ENCODE measurements around the gene C1RL.

The C1RL gene, protein sequence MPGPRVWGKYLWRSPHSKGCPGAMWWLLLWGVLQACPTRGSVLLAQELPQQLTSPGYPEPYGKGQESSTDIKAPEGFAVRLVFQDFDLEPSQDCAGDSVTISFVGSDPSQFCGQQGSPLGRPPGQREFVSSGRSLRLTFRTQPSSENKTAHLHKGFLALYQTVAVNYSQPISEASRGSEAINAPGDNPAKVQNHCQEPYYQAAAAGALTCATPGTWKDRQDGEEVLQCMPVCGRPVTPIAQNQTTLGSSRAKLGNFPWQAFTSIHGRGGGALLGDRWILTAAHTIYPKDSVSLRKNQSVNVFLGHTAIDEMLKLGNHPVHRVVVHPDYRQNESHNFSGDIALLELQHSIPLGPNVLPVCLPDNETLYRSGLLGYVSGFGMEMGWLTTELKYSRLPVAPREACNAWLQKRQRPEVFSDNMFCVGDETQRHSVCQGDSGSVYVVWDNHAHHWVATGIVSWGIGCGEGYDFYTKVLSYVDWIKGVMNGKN

DNA sequence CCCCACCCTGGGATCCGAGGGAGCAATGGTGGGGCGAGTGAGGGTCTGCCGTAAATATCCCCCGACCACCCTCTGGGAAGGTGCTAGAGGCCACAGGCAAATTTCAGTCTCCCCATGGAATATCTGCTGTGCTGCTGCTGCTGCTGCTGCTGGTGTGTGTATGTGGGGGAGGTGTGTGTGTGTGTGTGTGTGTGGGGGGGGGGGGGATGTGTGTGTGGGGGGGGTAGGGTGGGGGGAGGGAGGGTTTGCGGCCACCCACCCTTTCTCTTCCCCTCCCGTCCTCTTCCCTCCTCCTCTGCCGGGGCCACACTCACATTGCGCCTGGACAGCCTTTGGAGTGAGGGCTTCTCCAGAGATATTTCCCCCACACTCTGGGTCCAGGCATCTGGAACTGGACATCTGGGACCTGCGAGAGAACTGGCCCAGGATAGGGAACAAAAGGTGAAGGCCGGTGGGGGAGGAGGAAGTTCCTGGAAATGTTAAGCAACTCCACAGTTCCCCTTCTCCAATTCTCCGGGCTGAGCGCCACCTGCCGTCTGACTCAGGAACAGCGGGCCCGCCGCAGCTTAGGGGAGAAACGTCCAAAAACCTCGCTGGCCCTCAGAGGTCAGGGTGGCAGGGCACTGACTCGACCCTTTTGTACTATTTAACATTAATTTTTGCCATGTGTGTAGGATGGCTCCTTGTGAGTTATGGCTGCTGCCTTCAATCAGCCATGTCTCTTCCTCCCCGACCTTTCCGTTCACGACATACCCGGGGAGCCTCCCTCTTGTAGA lies at the start of gene C1RL:
Gene C1RL, minus strand, starts transcription at position 419 of the 776 bp plus-strand sequence. Its CDS starts 34 bp downstream, at position 385.
- TF ChIP-seq, protein P1, sequence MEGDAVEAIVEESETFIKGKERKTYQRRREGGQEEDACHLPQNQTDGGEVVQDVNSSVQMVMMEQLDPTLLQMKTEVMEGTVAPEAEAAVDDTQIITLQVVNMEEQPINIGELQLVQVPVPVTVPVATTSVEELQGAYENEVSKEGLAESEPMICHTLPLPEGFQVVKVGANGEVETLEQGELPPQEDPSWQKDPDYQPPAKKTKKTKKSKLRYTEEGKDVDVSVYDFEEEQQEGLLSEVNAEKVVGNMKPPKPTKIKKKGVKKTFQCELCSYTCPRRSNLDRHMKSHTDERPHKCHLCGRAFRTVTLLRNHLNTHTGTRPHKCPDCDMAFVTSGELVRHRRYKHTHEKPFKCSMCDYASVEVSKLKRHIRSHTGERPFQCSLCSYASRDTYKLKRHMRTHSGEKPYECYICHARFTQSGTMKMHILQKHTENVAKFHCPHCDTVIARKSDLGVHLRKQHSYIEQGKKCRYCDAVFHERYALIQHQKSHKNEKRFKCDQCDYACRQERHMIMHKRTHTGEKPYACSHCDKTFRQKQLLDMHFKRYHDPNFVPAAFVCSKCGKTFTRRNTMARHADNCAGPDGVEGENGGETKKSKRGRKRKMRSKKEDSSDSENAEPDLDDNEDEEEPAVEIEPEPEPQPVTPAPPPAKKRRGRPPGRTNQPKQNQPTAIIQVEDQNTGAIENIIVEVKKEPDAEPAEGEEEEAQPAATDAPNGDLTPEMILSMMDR (conservative IDR thresholded peaks at IDR 0.05; ENCODE audit: low read depth, low read length): peak; percentile 97
- peak within 1 kb of the TSS; percentile 78 for H3K4me3 ChIP-seq (ENCODE audit: low read length)
- DNase-seq (ENCODE audit: low read depth): no peak

DNA sequence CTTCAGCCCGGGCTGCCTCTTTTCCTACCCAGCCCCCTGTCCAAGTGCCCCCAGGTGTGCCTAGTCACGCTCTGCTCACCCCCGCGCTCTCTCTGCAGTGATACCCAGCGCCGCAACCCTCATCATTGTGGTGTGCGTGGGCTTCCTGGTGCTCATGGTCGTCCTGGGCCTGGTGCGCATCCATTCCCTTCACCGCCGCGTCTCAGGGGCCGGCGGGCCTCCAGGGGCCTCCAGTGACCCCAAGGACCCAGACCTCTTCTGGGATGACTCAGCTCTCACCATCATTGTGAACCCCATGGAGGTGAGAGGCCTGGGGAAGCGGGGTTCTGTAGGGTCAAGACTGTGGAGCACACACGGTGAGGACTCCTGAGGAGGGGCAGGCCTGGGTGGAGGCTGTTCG lies 48.4 kb upstream of the C1RL start:
- DNase-seq (ENCODE audit: low read depth): no peak
- no peak overlapping the region for H3K4me3 ChIP-seq (ENCODE audit: low read length)
- TF ChIP-seq, protein P1 (conservative IDR thresholded peaks at IDR 0.05; ENCODE audit: low read depth, low read length): no peak

DNA sequence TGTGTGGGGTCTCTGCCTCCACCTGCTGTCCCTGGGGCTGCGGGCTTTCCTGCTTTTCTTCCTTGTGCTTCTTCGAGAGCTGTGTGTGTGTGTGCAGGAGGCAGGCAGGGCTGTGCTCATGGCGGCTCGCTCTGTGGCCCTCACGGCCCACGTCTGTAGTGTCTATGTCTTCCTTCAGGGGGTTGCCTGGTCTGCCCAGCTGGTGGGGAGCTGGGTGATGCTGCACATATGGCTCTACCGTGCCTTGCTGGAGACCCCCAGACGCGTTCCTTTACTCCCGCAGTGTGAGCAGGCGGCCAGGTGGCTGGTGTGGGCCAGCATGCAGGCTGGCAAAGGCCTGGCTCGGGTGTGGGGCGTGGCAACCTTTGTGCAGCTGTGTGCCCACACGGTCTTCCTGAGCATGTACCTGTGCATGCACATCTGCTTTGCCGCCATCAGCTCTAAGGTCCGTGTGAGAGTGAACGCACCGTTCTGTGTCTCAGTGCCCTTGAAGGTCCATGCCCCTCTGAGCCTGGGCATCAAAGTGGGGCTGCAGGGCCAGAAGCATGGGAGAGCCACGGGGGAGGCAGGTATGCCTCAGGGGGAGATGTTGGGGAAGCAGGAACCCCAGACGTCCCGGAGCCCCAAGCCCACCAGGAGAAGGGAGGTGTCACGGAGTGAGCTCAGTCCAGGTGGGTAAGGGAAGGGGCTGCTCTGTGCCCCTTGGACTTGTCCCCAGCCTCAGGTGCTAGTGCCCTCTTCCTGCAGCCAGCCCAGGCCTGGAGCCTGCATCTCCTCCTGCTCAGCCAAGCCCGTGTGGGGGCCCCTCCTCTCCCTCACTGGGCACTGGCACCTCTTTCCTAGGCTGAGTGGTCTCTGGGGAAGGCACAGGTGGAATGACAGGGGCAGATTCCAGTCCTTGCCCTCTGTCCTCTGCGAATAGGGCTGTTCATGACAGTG lies 47.5 kb upstream of the C1RL start:
- TF ChIP-seq, protein P1 (conservative IDR thresholded peaks at IDR 0.05; ENCODE audit: low read depth, low read length): no peak
- H3K4me3 ChIP-seq (ENCODE audit: low read length): no peak overlapping the region
- DNase-seq (ENCODE audit: low read depth): no peak

DNA sequence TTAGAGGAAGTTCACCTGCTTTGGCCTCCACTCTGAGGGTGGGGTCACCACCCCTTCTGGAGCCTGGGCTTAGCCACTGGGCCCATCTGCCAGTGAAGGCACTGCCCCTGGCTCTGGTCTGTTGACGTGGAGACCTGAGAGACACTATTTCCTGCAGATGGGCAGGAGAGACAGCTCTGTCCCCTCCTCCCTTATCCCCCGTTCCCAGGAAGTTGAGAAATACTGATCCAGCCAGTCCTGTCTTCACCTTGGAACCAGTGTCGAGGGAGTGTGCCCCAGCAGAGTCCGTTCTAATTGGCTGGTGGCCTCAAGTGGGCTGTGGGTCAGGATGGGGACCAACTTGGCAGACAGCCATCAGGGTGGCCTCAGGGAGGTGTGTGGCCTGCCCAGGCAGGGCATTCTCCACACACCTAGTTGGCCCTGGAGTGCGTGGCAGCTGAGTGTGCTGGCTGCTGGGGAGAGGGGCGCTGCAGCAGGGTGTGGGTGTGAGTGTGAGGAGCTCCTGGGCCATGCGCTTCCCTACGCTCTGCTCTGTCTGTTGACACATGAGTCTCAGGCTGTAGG lies 46.5 kb upstream of the C1RL start:
- DNase-seq (ENCODE audit: low read depth): no peak
- no peak overlapping the region for H3K4me3 ChIP-seq (ENCODE audit: low read length)
- TF ChIP-seq, protein P1 (conservative IDR thresholded peaks at IDR 0.05; ENCODE audit: low read depth, low read length): no peak

DNA sequence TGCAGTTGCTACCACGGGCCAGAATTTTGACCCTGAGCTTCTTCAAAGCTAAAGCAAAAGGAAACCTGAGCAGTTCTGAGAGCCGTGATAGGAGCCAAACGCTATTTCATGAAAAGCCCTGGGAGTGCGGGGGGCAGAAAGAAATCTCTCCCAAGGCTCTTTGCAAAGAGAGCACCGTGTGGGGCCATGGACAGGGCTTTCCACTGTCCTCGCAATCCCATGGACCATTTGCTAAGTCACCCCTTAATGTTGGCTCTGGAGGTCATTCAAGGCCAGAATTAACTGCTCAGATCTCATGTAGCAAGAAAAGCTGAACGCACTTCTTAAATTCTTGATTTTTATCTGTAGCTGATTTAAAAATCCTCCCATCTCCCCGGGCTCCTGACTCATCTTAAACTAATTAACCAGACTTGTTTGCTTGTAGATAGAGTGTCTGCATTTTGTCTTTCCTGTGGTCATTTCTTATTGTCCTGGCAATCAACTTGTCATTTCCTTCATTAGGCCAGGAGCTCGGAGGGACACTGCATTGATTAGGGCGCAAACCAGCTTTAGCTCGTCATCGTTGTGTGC lies 46.0 kb upstream of the C1RL start:
- no peak overlapping the region for H3K4me3 ChIP-seq (ENCODE audit: low read length)
- no peak for DNase-seq (ENCODE audit: low read depth)
- TF ChIP-seq, protein P1 (conservative IDR thresholded peaks at IDR 0.05; ENCODE audit: low read depth, low read length): no peak

DNA sequence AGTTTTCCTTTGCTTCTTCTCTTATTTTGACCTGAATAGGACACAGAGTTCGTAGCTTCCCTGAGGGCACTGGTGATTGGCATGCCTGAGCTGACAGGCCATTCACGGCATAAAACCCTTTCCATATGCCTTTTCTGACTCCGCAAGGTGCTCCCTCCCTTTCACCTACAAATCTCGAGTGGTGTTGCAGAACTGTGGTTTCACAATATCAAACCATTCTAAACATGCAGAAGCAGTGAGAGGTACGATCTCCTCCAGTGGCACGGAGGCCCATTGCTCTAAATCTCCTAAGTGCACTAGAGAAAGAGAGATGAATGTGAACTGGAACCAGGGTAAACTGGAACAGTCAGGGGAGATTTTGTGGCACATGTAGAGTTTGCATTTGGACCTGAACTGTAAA lies 45.0 kb upstream of the C1RL start:
- no peak for DNase-seq (ENCODE audit: low read depth)
- H3K4me3 ChIP-seq (ENCODE audit: low read length): no peak overlapping the region
- TF ChIP-seq, protein P1 (conservative IDR thresholded peaks at IDR 0.05; ENCODE audit: low read depth, low read length): no peak

Data from retinal pigment epithelial cell (primary cell).